DOHH2 (cell line): ENCODE measurements around the gene HBB.

Source experiments
- H3F3A ChIP-seq: fragments of 200-600 bp; sonication (generic), shearing (Covaris generic); 2 replicates; pipeline ENCODE4 v1.6.0; 2016; ENCODE audit warnings: antibody characterized with exemption, mild to moderate bottlenecking; ENCODE audit not compliant: control insufficient read depth, insufficient read depth
- H3K27ac ChIP-seq: fragments of 200-600 bp; sonication (generic); 2 replicates; pipeline ENCODE4 v1.5.1; 2014; ENCODE audit warnings: low read depth, mild to moderate bottlenecking, low read length, moderate library complexity
- H3K27me3 ChIP-seq: fragments of 200-600 bp; sonication (generic); 2 replicates; pipeline ENCODE4 v1.6.1; 2014; ENCODE audit warnings: mild to moderate bottlenecking, low read length, mixed read lengths; ENCODE audit not compliant: control insufficient read depth
- H3K36me3 ChIP-seq: fragments of 200-600 bp; sonication (generic); 2 replicates; pipeline ENCODE4 v1.6.1; 2014; ENCODE audit warnings: mild to moderate bottlenecking, low read length, moderate library complexity, mixed read lengths; ENCODE audit not compliant: control insufficient read depth
- H3K4me1 ChIP-seq: fragments of 200-600 bp; sonication (generic); 2 replicates; pipeline ENCODE4 v1.6.1; 2014; ENCODE audit warnings: mild to moderate bottlenecking, low read length, mixed read lengths; ENCODE audit not compliant: control insufficient read depth
- H3K4me2 ChIP-seq: fragments of 200-600 bp; sonication (generic); 2 replicates; pipeline ENCODE4 v1.6.0; 2014; ENCODE audit warnings: mild to moderate bottlenecking, low read length, moderate library complexity
- H3K4me3 ChIP-seq: fragments of 200-600 bp; sonication (generic); 2 replicates; pipeline ENCODE4 v1.5.1; 2014; ENCODE audit warnings: mild to moderate bottlenecking, low read length, mixed read lengths
- H3K79me2 ChIP-seq: fragments of 200-600 bp; sonication (generic); 2 replicates; pipeline ENCODE4 v1.6.1; 2014; ENCODE audit warnings: mild to moderate bottlenecking, low read length, mixed read lengths; ENCODE audit not compliant: control insufficient read depth
- H3K9me2 ChIP-seq: fragments of 200-600 bp; sonication (generic); replicated peaks from 2 replicates; pipeline ENCODE4 v1.6.1; 2014; ENCODE audit warnings: mild to moderate bottlenecking, low read length, mixed read lengths; ENCODE audit not compliant: control insufficient read depth
- H3K9me3 ChIP-seq: fragments of 200-600 bp; sonication (generic); 2 replicates; pipeline ENCODE4 v1.6.1; 2014; ENCODE audit warnings: antibody characterized with exemption, low read length, mixed read lengths; ENCODE audit not compliant: control insufficient read depth, insufficient read depth
- H4K20me1 ChIP-seq: fragments of 200-600 bp; sonication (generic); 2 replicates; pipeline ENCODE4 v1.6.0; 2014; ENCODE audit warnings: low read depth, mild to moderate bottlenecking, antibody characterized with exemption, low read length, moderate library complexity; ENCODE audit not compliant: control insufficient read depth, insufficient read depth
- EZH2phosphoT487 ChIP-seq: fragments of 200-600 bp; sonication (generic); IDR thresholded peaks from 2 replicates; pipeline ENCODE4 v1.6.1; 2017; ENCODE audit warnings: borderline replicate concordance, mild to moderate bottlenecking, antibody characterized with exemption, low read length, moderate library complexity, mixed read lengths
- TF ChIP-seq, protein P1 (sequence below): fragments of 200-600 bp; sonication (generic); IDR thresholded peaks from one replicate; pipeline ENCODE4 v1.5.1; 2014; ENCODE audit warnings: antibody characterized with exemption, mild to moderate bottlenecking, low read depth, low read length; ENCODE audit not compliant: poor library complexity, severe bottlenecking

Gene HBB

DNA sequence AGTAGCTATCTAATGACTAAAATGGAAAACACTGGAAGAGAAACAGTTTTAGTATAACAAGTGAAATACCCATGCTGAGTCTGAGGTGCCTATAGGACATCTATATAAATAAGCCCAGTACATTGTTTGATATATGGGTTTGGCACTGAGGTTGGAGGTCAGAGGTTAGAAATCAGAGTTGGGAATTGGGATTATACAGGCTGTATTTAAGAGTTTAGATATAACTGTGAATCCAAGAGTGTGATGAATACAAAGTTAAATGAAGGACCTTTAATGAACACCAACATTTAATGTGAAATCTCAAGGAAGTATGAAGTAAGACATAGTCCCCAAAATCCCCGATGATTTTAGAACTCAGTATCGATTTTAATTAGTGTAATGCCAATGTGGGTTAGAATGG is 10.5 kb upstream of the HBB start:
- Histone ChIP-seq H3F3A (no peaks in the 10 kb centered on the region), H3K4me1 (no peaks in the 10 kb centered on the region), H3K27me3 (no peaks in the 10 kb centered on the region), H3K4me2 (no peak overlapping the region), H3K36me3 (no peaks in the 10 kb centered on the region), H3K4me3 (no peak overlapping the region), H3K79me2 (no peaks in the 10 kb centered on the region), H4K20me1 (no peaks in the 10 kb centered on the region), H3K9me2 (no peaks in the 10 kb centered on the region), H3K9me3 (no peaks in the 10 kb centered on the region), H3K27ac (no peak overlapping the region)
- TF ChIP-seq EZH2phosphoT487 = no peak
- TF ChIP-seq, protein P1, sequence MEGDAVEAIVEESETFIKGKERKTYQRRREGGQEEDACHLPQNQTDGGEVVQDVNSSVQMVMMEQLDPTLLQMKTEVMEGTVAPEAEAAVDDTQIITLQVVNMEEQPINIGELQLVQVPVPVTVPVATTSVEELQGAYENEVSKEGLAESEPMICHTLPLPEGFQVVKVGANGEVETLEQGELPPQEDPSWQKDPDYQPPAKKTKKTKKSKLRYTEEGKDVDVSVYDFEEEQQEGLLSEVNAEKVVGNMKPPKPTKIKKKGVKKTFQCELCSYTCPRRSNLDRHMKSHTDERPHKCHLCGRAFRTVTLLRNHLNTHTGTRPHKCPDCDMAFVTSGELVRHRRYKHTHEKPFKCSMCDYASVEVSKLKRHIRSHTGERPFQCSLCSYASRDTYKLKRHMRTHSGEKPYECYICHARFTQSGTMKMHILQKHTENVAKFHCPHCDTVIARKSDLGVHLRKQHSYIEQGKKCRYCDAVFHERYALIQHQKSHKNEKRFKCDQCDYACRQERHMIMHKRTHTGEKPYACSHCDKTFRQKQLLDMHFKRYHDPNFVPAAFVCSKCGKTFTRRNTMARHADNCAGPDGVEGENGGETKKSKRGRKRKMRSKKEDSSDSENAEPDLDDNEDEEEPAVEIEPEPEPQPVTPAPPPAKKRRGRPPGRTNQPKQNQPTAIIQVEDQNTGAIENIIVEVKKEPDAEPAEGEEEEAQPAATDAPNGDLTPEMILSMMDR = no peak

DNA sequence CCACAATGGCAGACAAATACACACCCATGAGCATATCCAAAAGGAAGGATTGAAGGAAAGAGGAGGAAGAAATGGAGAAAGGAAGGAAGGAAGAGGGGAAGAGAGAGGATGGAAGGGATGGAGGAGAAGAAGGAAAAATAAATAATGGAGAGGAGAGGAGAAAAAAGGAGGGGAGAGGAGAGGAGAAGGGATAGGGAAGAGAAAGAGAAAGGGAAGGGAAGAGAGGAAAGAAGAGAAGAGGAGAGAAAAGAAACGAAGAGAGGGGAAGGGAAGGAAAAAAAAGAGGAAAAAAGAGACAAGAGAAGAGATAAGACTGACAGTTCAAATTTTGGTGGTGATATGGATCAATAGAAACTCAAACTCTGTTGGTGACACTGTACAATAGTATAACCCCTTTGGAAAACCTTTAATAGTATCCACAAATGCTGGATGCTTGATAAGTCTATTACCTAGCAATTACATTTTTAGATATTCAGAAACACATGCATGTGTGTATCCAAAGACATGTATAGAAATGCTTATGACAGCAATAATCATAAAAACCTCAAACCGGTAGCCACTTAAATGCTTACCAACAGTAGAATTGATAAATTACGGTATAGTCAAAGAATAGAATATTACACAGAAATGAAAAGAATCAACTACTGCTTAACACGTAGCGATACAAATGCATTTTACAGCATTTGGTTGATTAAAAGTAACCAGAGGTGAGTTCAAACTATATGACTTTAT is 8.7 kb upstream of the HBB start:
- Histone ChIP-seq H3K79me2 (no peaks in the 10 kb centered on the region), H3K4me2 (no peak overlapping the region), H3K4me1 (no peaks in the 10 kb centered on the region), H3K4me3 (no peak overlapping the region), H3K9me3 (no peaks in the 10 kb centered on the region), H3K9me2 (no peaks in the 10 kb centered on the region), H3F3A (no peaks in the 10 kb centered on the region), H3K36me3 (no peaks in the 10 kb centered on the region), H3K27me3 (no peaks in the 10 kb centered on the region), H3K27ac (no peak overlapping the region), H4K20me1 (no peaks in the 10 kb centered on the region)
- TF ChIP-seq, protein P1 = no peak
- TF ChIP-seq EZH2phosphoT487 = no peak

DNA sequence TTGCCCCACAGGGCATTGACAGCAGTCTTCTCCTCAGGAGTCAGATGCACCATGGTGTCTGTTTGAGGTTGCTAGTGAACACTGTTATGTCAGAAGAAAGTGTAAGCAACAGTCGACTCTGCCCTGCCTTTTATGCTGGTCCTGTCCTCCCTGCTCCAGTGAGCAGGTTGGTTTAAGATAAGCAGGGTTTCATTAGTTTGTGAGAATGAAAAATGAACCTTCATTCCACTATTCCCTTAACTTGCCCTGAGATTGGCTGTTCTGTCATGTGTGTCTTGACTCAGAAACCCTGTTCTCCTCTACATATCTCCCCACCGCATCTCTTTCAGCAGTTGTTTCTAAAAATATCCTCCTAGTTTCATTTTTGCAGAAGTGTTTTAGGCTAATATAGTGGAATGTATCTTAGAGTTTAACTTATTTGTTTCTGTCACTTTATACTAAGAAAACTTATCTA is 7.5 kb upstream of the HBB start, which contains the start of gene HBD:
Gene HBD (minus strand): TSS at position 103 of the 454 bp plus-strand sequence. CDS start 50 bp downstream, at position 53.
- no peaks in the 10 kb centered on the region for H3K27me3 ChIP-seq
- no peaks in the 10 kb centered on the region for H3K79me2 ChIP-seq
- no peak within 1 kb of the TSS for H3K4me2 ChIP-seq
- H3K4me1 ChIP-seq = no peaks in the 10 kb centered on the region
- H4K20me1 ChIP-seq = no peaks in the 10 kb centered on the region
- TF ChIP-seq EZH2phosphoT487 = no peak
- TF ChIP-seq, protein P1 = no peak
- no peaks in the 10 kb centered on the region for H3K9me3 ChIP-seq
- H3K9me2 ChIP-seq = no peaks in the 10 kb centered on the region
- H3K27ac ChIP-seq = no peak within 1 kb of the TSS
- no peaks in the 10 kb centered on the region for H3F3A ChIP-seq
- no peaks in the 10 kb centered on the region for H3K36me3 ChIP-seq
- no peak within 1 kb of the TSS for H3K4me3 ChIP-seq
